HepG2 (cell line): ENCODE measurements around the gene ADAMTS4. TPM values are rescaled to one million over a fixed set of nuclear protein-coding genes. Genes with fewer than 3 reads are reported as not detected.

Experiments
- ATF7 ChIP-seq, 2 experiments: fragments of 450-650 bp in 1 of 2; sonication (generic) in 1 of 2; formaldehyde crosslinking in 1 of 2; IDR thresholded peaks; 2 replicates each; pipeline versions ENCODE4 v1.4.0 to v1.6.1; 2016 to 2020; ENCODE audit warnings: antibody characterized with exemption in 1 of 2, mild to moderate bottlenecking in 1 of 2, missing genetic modification reagents in 1 of 2
- FOSL2 ChIP-seq: sonication (generic); formaldehyde crosslinking; IDR thresholded peaks from 2 replicates; pipeline ENCODE4 v1.4.0; 2020; ENCODE audit warnings: missing genetic modification reagents
- KAT7 ChIP-seq: IDR thresholded peaks from 2 replicates; pipeline ENCODE4 v1.6.1; 2018; ENCODE audit warnings: borderline replicate concordance, missing compliant biosample characterization
- KDM3A ChIP-seq: IDR thresholded peaks from 2 replicates; pipeline ENCODE4 v1.6.1; 2018; ENCODE audit warnings: low read depth, missing compliant biosample characterization
- MXD3 ChIP-seq: IDR thresholded peaks from 2 replicates; pipeline ENCODE4 v1.6.1; 2016; ENCODE audit warnings: mild to moderate bottlenecking, missing biosample characterization, missing genetic modification reagents
- MZF1 ChIP-seq: sonication (generic); formaldehyde crosslinking; IDR thresholded peaks from 2 replicates; pipeline ENCODE4 v1.8.1; 2023; ENCODE audit warnings: mild to moderate bottlenecking, missing genetic modification reagents, borderline replicate concordance
- NCOA1 ChIP-seq: sonication (generic); formaldehyde crosslinking; IDR thresholded peaks from 2 replicates; pipeline ENCODE4 v1.9.0; 2021; ENCODE audit warnings: missing genetic modification reagents
- NCOA5 ChIP-seq: sonication (generic); formaldehyde crosslinking; IDR thresholded peaks from 2 replicates; pipeline ENCODE4 v1.4.0; 2020; ENCODE audit warnings: missing genetic modification reagents
- NFRKB ChIP-seq: fragments of 450-650 bp; IDR thresholded peaks from 2 replicates; pipeline ENCODE4 v1.6.1; 2017
- TBX2 ChIP-seq: sonication (generic); formaldehyde crosslinking; IDR thresholded peaks from 2 replicates; pipeline ENCODE4 v1.5.0; 2020; ENCODE audit warnings: missing genetic modification reagents, mild to moderate bottlenecking, borderline replicate concordance
- TCF7L2 ChIP-seq: IDR thresholded peaks from 2 replicates; pipeline ENCODE4 v1.6.1; 2011; ENCODE audit warnings: mild to moderate bottlenecking, low read depth, low read length, moderate library complexity
- ZBTB43 ChIP-seq: sonication (generic); formaldehyde crosslinking; conservative IDR thresholded peaks from 2 replicates; pipeline ENCODE4 v1.4.0; 2020; ENCODE audit warnings: missing genetic modification reagents
- ZFP36 ChIP-seq: fragments of 150-350 bp; IDR thresholded peaks from 2 replicates; pipeline ENCODE4 v1.6.1; 2018; ENCODE audit warnings: borderline replicate concordance, low read length, low read depth; ENCODE audit not compliant: partially characterized antibody
- ZKSCAN1 ChIP-seq: fragments of 150-350 bp; IDR thresholded peaks from 2 replicates; pipeline ENCODE4 v1.6.1; 2014; ENCODE audit warnings: low read length
- ZNF564 ChIP-seq: sonication (generic); formaldehyde crosslinking; IDR thresholded peaks from 2 replicates; pipeline ENCODE4 v1.8.1; 2023; ENCODE audit warnings: mild to moderate bottlenecking, missing genetic modification reagents
- ZNF775 ChIP-seq: sonication (generic); formaldehyde crosslinking; IDR thresholded peaks from 2 replicates; pipeline ENCODE4 v1.4.0; 2020; ENCODE audit warnings: missing genetic modification reagents, mild to moderate bottlenecking, moderate library complexity, borderline replicate concordance
- ZSCAN31 ChIP-seq: sonication (generic); formaldehyde crosslinking; IDR thresholded peaks from 2 replicates; pipeline ENCODE4 v1.5.0; 2020; ENCODE audit warnings: low read depth, mild to moderate bottlenecking, missing genetic modification reagents
- polyA plus RNA-seq, 8 experiments: library from polyadenylated mRNA; depleted of rRNA in 3 of 8; stranded (reverse) in 7 of 8; unstranded in 1 of 8; fragments of >200 nt; fragmentation: Illumina TruSeq in 4 of 8; extraction: Trizol in 4 of 8; gene quantifications; 2 replicates each; pipeline versions ENCODE4 v1.2.1 to v1.2.3, GENCODE V29; 2011 to 2016; ENCODE audit warnings: low read depth in 4 of 8, missing spikeins in 1 of 8, mixed read lengths in 1 of 8; ENCODE audit not compliant: insufficient read depth in 1 of 8
- total RNA-seq, 5 experiments: library from RNA; depleted of rRNA; stranded (reverse); fragments of >200 nt; fragmentation: Illumina TruSeq; extraction: Trizol; gene quantifications; 2 replicates each; pipeline ENCODE4 v1.2.3, GENCODE V29; 2016; ENCODE audit warnings: low read depth in 1 of 5
- TF ChIP-seq, protein P1 (sequence below): sonication (generic); formaldehyde crosslinking; IDR thresholded peaks from 2 replicates; pipeline ENCODE4 v1.4.0; 2020; ENCODE audit warnings: missing genetic modification reagents

The ADAMTS4 gene
- total and polyA plus RNA-seq, 2 of the 13 experiments (the other 11 are each of a cell fraction or from before 2014, with no cell fraction given) = 0.51 to 1.7 TPM

GRCh38 chr1:161218301-161219077 lies 19.6 kb upstream of the ADAMTS4 start (continued):
- no peak for TF ChIP-seq ZFP36
- peak; percentile 81 for TF ChIP-seq TBX2
- TF ChIP-seq MZF1 (CRISPR knock-in tag) = no peak
- no peak for TF ChIP-seq ATF7 (IDR thresholded peaks at IDR 0.05)
- TF ChIP-seq ATF7 (CRISPR knock-in tag; IDR thresholded peaks at IDR 0.05) = no peak
- TF ChIP-seq ZBTB43 = no peak
- TF ChIP-seq KAT7 (CRISPR knock-in tag) = peak; percentile 35; the same call in 1 of the 2 replicates
- TF ChIP-seq KDM3A (CRISPR knock-in tag) = no peak
- TF ChIP-seq ZSCAN31 (CRISPR knock-in tag) = no peak
- no peak for TF ChIP-seq ZNF564 (CRISPR knock-in tag)
- peak; percentile 75; the same call in 1 of the 2 replicates for TF ChIP-seq NCOA1 (CRISPR knock-in tag)
- TF ChIP-seq NCOA5 (CRISPR knock-in tag) = no peak
- TF ChIP-seq TCF7L2 = no peak
- TF ChIP-seq ZNF775 (CRISPR knock-in tag) = no peak
- no peak for TF ChIP-seq MXD3
- peak; percentile 60 for TF ChIP-seq FOSL2
- no peak for TF ChIP-seq ZKSCAN1
- TF ChIP-seq, protein P1, sequence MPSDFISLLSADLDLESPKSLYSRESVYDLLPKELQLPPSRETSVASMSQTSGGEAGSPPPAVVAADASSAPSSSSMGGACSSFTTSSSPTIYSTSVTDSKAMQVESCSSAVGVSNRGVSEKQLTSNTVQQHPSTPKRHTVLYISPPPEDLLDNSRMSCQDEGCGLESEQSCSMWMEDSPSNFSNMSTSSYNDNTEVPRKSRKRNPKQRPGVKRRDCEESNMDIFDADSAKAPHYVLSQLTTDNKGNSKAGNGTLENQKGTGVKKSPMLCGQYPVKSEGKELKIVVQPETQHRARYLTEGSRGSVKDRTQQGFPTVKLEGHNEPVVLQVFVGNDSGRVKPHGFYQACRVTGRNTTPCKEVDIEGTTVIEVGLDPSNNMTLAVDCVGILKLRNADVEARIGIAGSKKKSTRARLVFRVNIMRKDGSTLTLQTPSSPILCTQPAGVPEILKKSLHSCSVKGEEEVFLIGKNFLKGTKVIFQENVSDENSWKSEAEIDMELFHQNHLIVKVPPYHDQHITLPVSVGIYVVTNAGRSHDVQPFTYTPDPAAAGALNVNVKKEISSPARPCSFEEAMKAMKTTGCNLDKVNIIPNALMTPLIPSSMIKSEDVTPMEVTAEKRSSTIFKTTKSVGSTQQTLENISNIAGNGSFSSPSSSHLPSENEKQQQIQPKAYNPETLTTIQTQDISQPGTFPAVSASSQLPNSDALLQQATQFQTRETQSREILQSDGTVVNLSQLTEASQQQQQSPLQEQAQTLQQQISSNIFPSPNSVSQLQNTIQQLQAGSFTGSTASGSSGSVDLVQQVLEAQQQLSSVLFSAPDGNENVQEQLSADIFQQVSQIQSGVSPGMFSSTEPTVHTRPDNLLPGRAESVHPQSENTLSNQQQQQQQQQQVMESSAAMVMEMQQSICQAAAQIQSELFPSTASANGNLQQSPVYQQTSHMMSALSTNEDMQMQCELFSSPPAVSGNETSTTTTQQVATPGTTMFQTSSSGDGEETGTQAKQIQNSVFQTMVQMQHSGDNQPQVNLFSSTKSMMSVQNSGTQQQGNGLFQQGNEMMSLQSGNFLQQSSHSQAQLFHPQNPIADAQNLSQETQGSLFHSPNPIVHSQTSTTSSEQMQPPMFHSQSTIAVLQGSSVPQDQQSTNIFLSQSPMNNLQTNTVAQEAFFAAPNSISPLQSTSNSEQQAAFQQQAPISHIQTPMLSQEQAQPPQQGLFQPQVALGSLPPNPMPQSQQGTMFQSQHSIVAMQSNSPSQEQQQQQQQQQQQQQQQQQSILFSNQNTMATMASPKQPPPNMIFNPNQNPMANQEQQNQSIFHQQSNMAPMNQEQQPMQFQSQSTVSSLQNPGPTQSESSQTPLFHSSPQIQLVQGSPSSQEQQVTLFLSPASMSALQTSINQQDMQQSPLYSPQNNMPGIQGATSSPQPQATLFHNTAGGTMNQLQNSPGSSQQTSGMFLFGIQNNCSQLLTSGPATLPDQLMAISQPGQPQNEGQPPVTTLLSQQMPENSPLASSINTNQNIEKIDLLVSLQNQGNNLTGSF (CRISPR knock-in tag) = no peak
- TF ChIP-seq NFRKB = no peak
